Measurements from ENCODE around the gene CPNE8.
"Not testable (repeated sequence)": the region's sequence is repeated elsewhere in the genome, so short reads cannot be mapped to it uniquely, and the experiment has no call there.

Gene CPNE8

GRCh38 chr12:38823314-38823713, 82.1 kb downstream of the CPNE8 start:
- no peak for DNase-seq

DNA sequence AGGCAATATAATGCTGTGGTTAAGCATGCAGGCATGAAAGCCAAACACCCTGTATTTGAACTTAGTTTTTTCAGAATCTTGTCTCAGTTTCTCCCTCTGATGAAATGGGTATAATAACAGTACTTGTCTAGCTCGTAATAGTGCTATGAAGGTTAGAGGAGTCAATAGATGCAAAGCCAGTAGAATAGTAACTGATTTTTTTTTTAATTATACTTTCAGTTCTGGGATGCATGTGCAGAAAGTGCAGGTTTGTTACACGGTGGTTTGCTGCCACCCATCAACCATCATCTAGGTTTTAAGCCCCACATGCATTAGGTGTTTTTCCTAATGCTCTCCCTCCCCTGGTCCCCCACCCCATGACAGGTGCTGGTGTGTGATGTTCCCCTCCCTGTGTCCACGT, 87.4 kb downstream of the CPNE8 start:
- no peak for DNase-seq

DNA sequence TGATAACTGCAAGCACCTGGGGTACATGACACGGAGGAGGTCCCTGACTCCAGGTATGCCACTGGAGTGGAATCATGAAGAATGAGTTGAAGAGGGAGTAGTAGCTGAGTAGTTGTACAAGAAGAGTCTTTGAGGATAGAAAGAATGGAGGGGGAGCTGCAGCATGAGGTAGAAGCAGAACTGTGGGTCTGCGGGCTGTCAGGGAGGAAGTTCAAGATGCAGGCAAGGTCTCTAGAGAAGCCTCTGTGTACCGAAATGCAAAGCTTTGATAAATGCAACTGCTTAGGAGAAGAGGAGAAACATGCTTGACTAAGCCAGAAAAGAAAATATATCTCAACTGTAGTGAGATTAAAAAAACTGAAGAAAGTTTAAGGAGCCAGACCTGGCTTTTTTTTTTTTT, 91.5 kb downstream of the CPNE8 start:
- no peak for DNase-seq

GRCh38 chr12:38811814-38812356, 93.5 kb downstream of the CPNE8 start:
- no peak for DNase-seq

GRCh38 chr12:38809832-38810231, 95.6 kb downstream of the CPNE8 start:
- DNase-seq = no peak

GRCh38 chr12:38788106-38788505, 117.3 kb downstream of the CPNE8 start:
- no peak for DNase-seq

- DNase-seq = no peak
These were observed 120.0 kb downstream of the CPNE8 start for GRCh38 chr12:38785381-38785780.

DNA sequence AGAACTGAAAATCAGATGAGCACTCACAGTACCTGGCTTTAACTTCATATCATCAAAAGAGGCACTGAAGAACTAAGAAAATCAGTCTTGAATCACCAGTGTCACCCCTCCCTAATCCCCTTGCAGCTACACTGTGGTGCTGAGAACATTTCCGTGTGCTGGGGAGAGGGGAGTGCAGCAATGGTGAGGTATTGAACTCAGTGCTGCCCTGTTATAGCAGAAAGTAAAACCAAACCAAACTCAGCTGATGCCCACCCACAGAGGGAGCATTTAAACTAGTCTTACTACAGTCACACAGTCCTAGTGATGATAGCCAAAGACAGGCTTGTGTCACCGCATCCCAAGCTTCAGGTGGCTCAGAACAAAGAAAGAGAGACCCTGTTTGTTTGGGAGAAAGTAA, 122.1 kb downstream of the CPNE8 start:
- DNase-seq = no peak

DNA sequence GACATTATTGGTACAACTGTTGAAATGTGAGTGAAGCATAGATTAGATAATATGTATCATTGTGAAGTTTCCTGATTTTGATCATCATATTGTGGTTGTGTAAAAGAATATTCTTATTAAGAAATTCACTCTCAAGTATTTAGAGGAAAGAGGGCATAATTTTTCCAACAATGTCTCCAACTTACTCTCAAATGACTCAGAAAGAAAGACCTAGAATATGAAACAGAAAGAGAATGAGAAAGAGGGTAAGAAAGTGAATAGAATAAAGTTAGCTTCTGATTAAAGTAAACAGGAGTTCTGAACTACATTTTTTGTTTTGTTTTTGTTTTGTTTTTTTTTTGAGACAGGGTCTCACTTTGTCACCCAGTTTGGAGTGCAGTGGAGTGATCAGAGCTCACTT, 123.0 kb downstream of the CPNE8 start:
- no peak for DNase-seq

- DNase-seq = no peak
These were observed 128.7 kb downstream of the CPNE8 start for GRCh38 chr12:38776647-38777046.

GRCh38 chr12:38775457-38775856, 129.9 kb downstream of the CPNE8 start:
- no peak for DNase-seq

- DNase-seq = no peak
These were observed 133.0 kb downstream of the CPNE8 start for GRCh38 chr12:38772437-38772836.

GRCh38 chr12:38771871-38772270, 133.5 kb downstream of the CPNE8 start:
- DNase-seq = no peak

DNA sequence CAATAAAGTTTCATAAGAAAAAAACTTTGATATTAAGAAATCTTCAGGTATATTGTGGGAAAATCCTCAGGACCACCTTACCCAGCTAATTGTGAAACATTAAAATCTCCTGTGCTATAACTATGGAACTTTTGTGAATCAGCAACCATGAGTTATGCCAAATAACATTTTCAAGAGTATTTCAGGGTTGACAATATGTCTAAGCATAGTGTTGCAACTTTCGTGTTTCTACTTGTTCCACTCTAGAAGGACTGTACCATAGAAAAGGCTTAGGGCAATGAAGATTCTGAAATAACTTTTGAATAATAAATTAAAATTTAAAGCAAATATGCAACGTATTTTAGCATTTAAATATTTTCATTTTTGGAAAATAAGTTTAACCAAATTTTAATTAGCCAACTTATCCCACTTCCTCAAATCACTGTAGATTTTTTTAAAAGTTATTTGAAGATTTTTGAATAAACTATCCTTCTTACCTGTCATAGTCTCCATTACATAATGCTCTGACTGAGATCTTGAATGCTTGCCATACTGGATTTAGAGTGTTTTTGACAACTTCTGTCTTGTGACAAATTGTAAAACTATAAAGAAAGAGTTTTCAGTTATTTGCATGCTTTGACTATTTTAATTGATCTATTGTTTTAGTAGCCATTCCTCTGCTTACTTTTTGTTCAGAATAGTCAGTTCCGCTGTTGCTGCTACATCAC, 143.6 kb downstream of the CPNE8 start:
- DNase-seq = no peak

GRCh38 chr12:38761111-38761510, 144.3 kb downstream of the CPNE8 start:
- no peak for DNase-seq

- no peak for DNase-seq
These were observed 145.8 kb downstream of the CPNE8 start for GRCh38 chr12:38759621-38760020.

- DNase-seq = no peak
These were observed 158.6 kb downstream of the CPNE8 start for GRCh38 chr12:38746744-38747143.

- no peak for DNase-seq
These were observed 159.8 kb downstream of the CPNE8 start for GRCh38 chr12:38745601-38746000.

GRCh38 chr12:38744041-38744440, 161.3 kb downstream of the CPNE8 start:
- DNase-seq = no peak

GRCh38 chr12:38742496-38742895, 162.9 kb downstream of the CPNE8 start:
- not testable (repeated sequence) for DNase-seq

DNA sequence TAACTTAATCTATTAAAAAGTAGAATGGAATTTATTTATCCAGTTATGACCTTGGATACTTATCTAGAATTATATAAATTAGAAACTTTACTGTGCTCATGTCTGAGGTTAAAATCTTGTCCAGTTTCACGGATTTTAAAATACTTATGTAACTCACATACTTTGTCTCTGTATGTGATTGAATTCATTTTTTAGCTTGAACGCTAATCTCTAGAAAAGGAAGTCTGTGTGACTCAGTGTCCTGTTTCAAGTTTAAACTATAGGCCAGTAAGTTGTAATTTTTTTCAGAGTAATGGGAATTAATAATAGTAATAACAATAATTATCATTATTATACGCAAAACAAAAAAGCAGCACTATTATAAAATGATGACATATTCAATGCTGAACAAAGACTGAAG, 168.6 kb downstream of the CPNE8 start:
- no peak for DNase-seq

DNA sequence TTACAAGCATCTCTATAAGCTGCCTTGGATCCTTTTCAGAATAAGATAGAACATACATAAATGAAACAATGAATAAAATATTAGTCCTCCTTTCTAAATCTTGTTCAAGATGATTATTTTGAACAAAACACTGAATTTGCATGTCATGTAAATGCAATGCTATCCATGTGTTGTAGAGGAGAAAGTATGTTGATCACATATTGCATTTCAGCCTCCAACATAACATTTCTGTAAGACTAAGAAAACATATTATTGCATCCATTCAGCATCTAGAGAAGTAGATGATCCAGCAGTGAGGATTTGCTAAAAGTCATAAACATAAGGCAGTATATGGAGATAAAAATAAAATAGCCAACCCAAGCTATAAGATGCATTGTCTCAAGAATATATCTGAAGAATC, 172.6 kb downstream of the CPNE8 start:
- DNase-seq = no peak

GRCh38 chr12:38728894-38729293, 176.5 kb downstream of the CPNE8 start:
- DNase-seq = no peak

- no peak for DNase-seq
These were observed 183.7 kb downstream of the CPNE8 start for GRCh38 chr12:38721611-38722252.

DNA sequence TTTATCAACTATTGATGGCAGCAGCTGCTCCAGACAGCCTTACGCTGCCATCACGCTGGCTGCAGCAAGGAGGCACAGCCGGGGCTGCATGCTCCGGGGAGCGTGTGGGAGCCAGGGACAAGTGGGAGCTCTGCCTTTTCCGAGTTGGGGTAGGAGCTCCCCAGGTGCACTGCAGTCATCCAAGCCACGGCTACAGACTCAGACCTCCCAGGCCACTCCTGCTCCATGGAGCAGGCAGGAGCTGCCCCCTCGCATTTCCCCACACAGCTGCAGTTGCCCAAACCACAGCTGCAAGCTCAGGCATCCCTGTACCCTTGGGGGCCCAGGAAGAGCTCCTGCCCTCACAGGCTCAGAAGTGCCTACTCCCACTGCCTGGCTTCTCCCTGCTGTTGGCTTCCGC, 184.7 kb downstream of the CPNE8 start:
- no peak for DNase-seq

Measured in T1000 (cell line).